DMS153 treated with DMSO at 0.1 percent for 48 hours (cell line): ENCODE results near the gene BAD.

Experiments used
- DNase-seq: peaks from one replicate; lab custom pipeline; 2025; ENCODE audit not compliant: unreplicated experiment; lab: John Stamatoyannopoulos, UW

BAD gene

GRCh38 chr11:64232967-64233315 lies 51.5 kb downstream of the BAD start:
- no peak for DNase-seq

GRCh38 chr11:64232182-64232966 lies 52.1 kb downstream of the BAD start:
- DNase-seq = no peak

GRCh38 chr11:64231546-64231945 lies 52.9 kb downstream of the BAD start:
- DNase-seq = no peak

GRCh38 chr11:64230985-64231365 lies 53.5 kb downstream of the BAD start:
- no peak for DNase-seq

- DNase-seq = peak; percentile 87
Measured at GRCh38 chr11:64230171-64230984, 54.1 kb downstream of the BAD start, which contains the start of gene DNAJC4. Gene DNAJC4 (plus strand): TSS chr11:64230548. CDS start chr11:64230855, 307 bp downstream.

GRCh38 chr11:64229744-64230170 lies 54.7 kb downstream of the BAD start:
- no peak for DNase-seq

GRCh38 chr11:64229090-64229743 lies 55.2 kb downstream of the BAD start:
- DNase-seq = no peak

GRCh38 chr11:64227405-64227956 lies 57.0 kb downstream of the BAD start:
- DNase-seq = no peak

GRCh38 chr11:64226507-64227051 lies 57.9 kb downstream of the BAD start:
- peak; percentile 24 for DNase-seq

GRCh38 chr11:64225608-64226506 lies 58.6 kb downstream of the BAD start, which contains the start of the genes NUDT22 and TRPT1:
Gene NUDT22 (plus strand): TSS chr11:64226274. CDS start chr11:64226653, 379 bp downstream.
Gene TRPT1 (minus strand): TSS chr11:64226186. CDS start chr11:64225860, 326 bp downstream.
- DNase-seq = peak; percentile 79

GRCh38 chr11:64224891-64225607 lies 59.4 kb downstream of the BAD start:
- no peak for DNase-seq

GRCh38 chr11:64224151-64224890 lies 60.1 kb downstream of the BAD start:
- no peak for DNase-seq

- no peak for DNase-seq
Measured at GRCh38 chr11:64223001-64223651, 61.3 kb downstream of the BAD start.

GRCh38 chr11:64222651-64223000 lies 61.8 kb downstream of the BAD start:
- DNase-seq = peak; percentile 50

GRCh38 chr11:64220798-64221197 lies 63.7 kb downstream of the BAD start:
- no peak for DNase-seq

GRCh38 chr11:64220271-64220670 lies 64.2 kb downstream of the BAD start:
- DNase-seq = no peak
